SK-N-SH (cell line): ENCODE measurements around the gene ASCC1. TPM values are rescaled to one million over a fixed set of nuclear protein-coding genes. Genes with fewer than 3 reads are reported as not detected.

Experiments
- CTCF ChIA-PET: fragments of 300-600, 350-600 bp; formaldehyde crosslinking; extraction: SDS; loops from one replicate; lab custom pipeline; 2021; lab: Yijun Ruan, JAX
- POLR2A ChIA-PET: fragments of 350-600 bp; sonication (Branson Sonifier 250); formaldehyde crosslinking; extraction: SDS; loops from one replicate; lab custom pipeline; 2020; ENCODE audit warnings: antibody characterized with exemption, inconsistent platforms; lab: Yijun Ruan, JAX
- DNase-seq: peaks from one replicate; pipeline ENCODE4 v3.0.0; 2012
- H2AFZ ChIP-seq: fragments of 200-600 bp; sonication (generic); 2 replicates; pipeline ENCODE4 v1.8.1; 2016; ENCODE audit warnings: antibody characterized with exemption, mild to moderate bottlenecking, low read depth
- H3F3A ChIP-seq: fragments of 200-600 bp; sonication (generic); replicated peaks from 2 replicates; pipeline ENCODE3; 2016; ENCODE audit warnings: antibody characterized with exemption, mild to moderate bottlenecking; ENCODE audit not compliant: insufficient read depth
- H3K27ac ChIP-seq, 2 experiments: fragments of 200-500 bp in 1 of 2; fragments of 200-600 bp in 1 of 2; sonication (Bioruptor generic) in 1 of 2; sonication (generic), shearing (Covaris generic) in 1 of 2; 2 replicates each; pipeline versions ENCODE4 v1.5.1 to v1.6.1; 2014 to 2016; ENCODE audit warnings: low read depth in 2 of 2, inconsistent platforms in 1 of 2, low read length in 1 of 2, mild to moderate bottlenecking in 1 of 2, mixed read lengths in 1 of 2
- H3K27me3 ChIP-seq: fragments of 200-600 bp; sonication (generic), shearing (Covaris generic); 2 replicates; pipeline ENCODE4 v1.6.1; 2016; ENCODE audit warnings: mixed run types; ENCODE audit not compliant: insufficient read depth
- H3K36me3 ChIP-seq, 2 experiments: fragments of 200-500 bp in 1 of 2; fragments of 200-600 bp in 1 of 2; sonication (Bioruptor generic) in 1 of 2; sonication (generic) in 1 of 2; replicated peaks in 1 of 2; 2 replicates each; pipeline versions ENCODE3 to v1.5.1; 2014 to 2016; ENCODE audit warnings: low read length in 1 of 2, mild to moderate bottlenecking in 1 of 2; ENCODE audit not compliant: insufficient read depth in 2 of 2, control insufficient read depth in 1 of 2
- H3K4me1 ChIP-seq, 2 experiments: fragments of 200-500 bp in 1 of 2; fragments of 200-600 bp in 1 of 2; sonication (Bioruptor generic) in 1 of 2; sonication (generic), shearing (Covaris generic) in 1 of 2; 2 replicates each; pipeline versions ENCODE4 v1.5.1 to v1.6.1; 2014 to 2016; ENCODE audit warnings: low read depth in 1 of 2, low read length in 1 of 2, mixed run types in 1 of 2; ENCODE audit not compliant: insufficient read depth in 2 of 2, control insufficient read depth in 1 of 2
- H3K4me2 ChIP-seq: fragments of 200-600 bp; sonication (generic), shearing (Covaris generic); 2 replicates; pipeline ENCODE4 v1.6.1; 2017; ENCODE audit warnings: mixed run types
- H3K4me3 ChIP-seq, 2 experiments: fragments of 200-500 bp in 1 of 2; fragments of 200-600 bp in 1 of 2; sonication (Bioruptor generic) in 1 of 2; sonication (generic), shearing (Covaris generic) in 1 of 2; 2 replicates each; pipeline versions ENCODE4 v1.5.1 to v1.8.1; 2014 to 2016; ENCODE audit warnings: low read depth in 2 of 2, inconsistent platforms in 1 of 2, low read length in 1 of 2, mild to moderate bottlenecking in 1 of 2, mixed read lengths in 1 of 2, moderate library complexity in 1 of 2
- H3K79me2 ChIP-seq: fragments of 200-600 bp; sonication (generic); 2 replicates; pipeline ENCODE4 v1.8.1; 2017; ENCODE audit warnings: mild to moderate bottlenecking; ENCODE audit not compliant: insufficient read depth
- H3K9ac ChIP-seq: fragments of 200-600 bp; sonication (generic); 2 replicates; pipeline ENCODE4 v1.6.1; 2017; ENCODE audit warnings: mixed run types
- H3K9me2 ChIP-seq: fragments of 200-600 bp; sonication (generic); 2 replicates; pipeline ENCODE4 v1.6.1; 2017; ENCODE audit warnings: mixed run types
- H3K9me3 ChIP-seq: fragments of 200-600 bp; sonication (generic); 2 replicates; pipeline ENCODE4 v1.6.1; 2017; ENCODE audit warnings: mixed run types, mild to moderate bottlenecking, moderate library complexity
- H4K20me1 ChIP-seq: fragments of 200-600 bp; sonication (generic); 2 replicates; pipeline ENCODE4 v1.6.1; 2017; ENCODE audit warnings: mild to moderate bottlenecking, mixed run types; ENCODE audit not compliant: insufficient read depth
- CHD2 ChIP-seq: fragments of 150-350 bp; IDR thresholded peaks from 2 replicates; pipeline ENCODE4 v1.6.1; 2018; ENCODE audit warnings: low read length; ENCODE audit not compliant: partially characterized antibody
- EP300 ChIP-seq, 2 experiments: IDR thresholded peaks; 2 replicates each; pipeline versions ENCODE4 v1.4.0 to v1.6.1; 2012; ENCODE audit warnings: borderline replicate concordance in 1 of 2, low read depth in 1 of 2, low read length in 1 of 2
- EZH2phosphoT487 ChIP-seq: fragments of 200-600 bp; sonication (generic); IDR thresholded peaks from 2 replicates; pipeline ENCODE4 v1.6.1; 2017; ENCODE audit warnings: low read depth, mixed run types, mild to moderate bottlenecking, antibody characterized with exemption, moderate library complexity, borderline replicate concordance
- FOXJ3 ChIP-seq: sonication (generic); formaldehyde crosslinking; IDR thresholded peaks from 2 replicates; pipeline ENCODE4 v1.5.1; 2020; ENCODE audit warnings: mild to moderate bottlenecking, missing genetic modification reagents
- FOXM1 ChIP-seq: IDR thresholded peaks from 2 replicates; pipeline ENCODE4 v1.4.0; 2012; ENCODE audit warnings: low read depth, mild to moderate bottlenecking
- JUND ChIP-seq: IDR thresholded peaks from 2 replicates; pipeline ENCODE4 v1.4.0; 2012
- MEF2A ChIP-seq: IDR thresholded peaks from 2 replicates; pipeline ENCODE4 v1.4.0; 2012; ENCODE audit warnings: low read depth, borderline replicate concordance
- MXI1 ChIP-seq: IDR thresholded peaks from 2 replicates; pipeline ENCODE4 v1.6.1; 2012; ENCODE audit warnings: mild to moderate bottlenecking, low read depth, low read length, improper control_type of control experiment
- PBX3 ChIP-seq: IDR thresholded peaks from 2 replicates; pipeline ENCODE4; 2012
- POLR2AphosphoS5 ChIP-seq: IDR thresholded peaks from 2 replicates; pipeline ENCODE4 v1.6.1; 2012; ENCODE audit warnings: low read depth, low read length
- RCOR1 ChIP-seq: fragments of 150-350 bp; IDR thresholded peaks from 2 replicates; pipeline ENCODE4 v1.6.1; 2017; ENCODE audit warnings: antibody characterized with exemption, low read length
- TCF12 ChIP-seq: IDR thresholded peaks from 2 replicates; pipeline ENCODE4 v1.4.0; 2012
- USF2 ChIP-seq: fragments of 150-350 bp; IDR thresholded peaks from 2 replicates; pipeline ENCODE4 v1.6.1; 2017; ENCODE audit warnings: antibody characterized with exemption, low read length, low read depth, borderline replicate concordance
- YY1 ChIP-seq: IDR thresholded peaks from 2 replicates; pipeline ENCODE4 v1.4.0; 2012; ENCODE audit warnings: low read depth, mild to moderate bottlenecking
- ZBTB33 ChIP-seq: IDR thresholded peaks from 2 replicates; pipeline ENCODE4 v1.4.0; 2012; ENCODE audit warnings: low read depth, borderline replicate concordance
- WGBS: methylation state at CpG from one replicate; pipeline ENCODE4 v1.1.6; 2017; ENCODE audit warnings: low lambda C conversion rate; 5-methylcytosine and 5-hydroxymethylcytosine counted together
- polyA plus RNA-seq, 3 experiments: library from polyadenylated mRNA; depleted of rRNA; stranded (reverse); fragments of >200 nt; gene quantifications; 2 replicates each; pipeline ENCODE4 v1.2.3, GENCODE V29; 2012

ASCC1 gene
- polyA plus RNA-seq, 1 of the 3 experiments (the other 2 are of a cell fraction), result 15.0 TPM

GRCh38 chr10:72079356-72079755, 136.7 kb downstream of the ASCC1 start:
- DNase-seq, result peak; percentile 70
- Histone ChIP-seq H3K9ac (no peak overlapping the region), H2AFZ (no peak overlapping the region), H3K4me3 (no peak overlapping the region), H3K27ac (no peak overlapping the region), H3K4me1 (peaks cover 0 to 11% of the 10 kb centered on the region in 2 experiments; a peak in 1 of 4 replicates), H3F3A (no peaks in the 10 kb centered on the region), H3K36me3 (no peaks in the 10 kb centered on the region), H3K79me2 (no peaks in the 10 kb centered on the region), H3K27me3 (no peaks in the 10 kb centered on the region), H3K4me2 (no peak overlapping the region), H3K9me2 (no peaks in the 10 kb centered on the region), H4K20me1 (no peaks in the 10 kb centered on the region), H3K9me3 (no peaks in the 10 kb centered on the region)
- POLR2A ChIA-PET, result no interaction called here
- TF ChIP-seq USF2, result no peak
- TF ChIP-seq MEF2A, result no peak
- no peak for TF ChIP-seq CHD2
- no peak for TF ChIP-seq ZBTB33
- TF ChIP-seq JUND, result no peak
- TF ChIP-seq RCOR1, result no peak
- no peak for TF ChIP-seq FOXJ3 (CRISPR knock-in tag)
- TF ChIP-seq TCF12, result no peak
- no peak for TF ChIP-seq MXI1
- TF ChIP-seq FOXM1, result no peak
- TF ChIP-seq PBX3, result no peak
- no peak for TF ChIP-seq POLR2AphosphoS5
- TF ChIP-seq EZH2phosphoT487, result no peak
- no peak for TF ChIP-seq EP300 (IDR thresholded peaks at IDR 0.05; ENCODE audit: borderline replicate concordance in 1 of 2, low read depth in 1 of 2, low read length in 1 of 2)
- TF ChIP-seq YY1, result no peak
- WGBS, result 92% methylated on average over 5 of the region's 5 CpGs
- CTCF ChIA-PET, result interaction anchor here (1.0 to 1.9 kb wide), 5 partner anchors 9 to 183 kb away, joined by 3 to 8 read pairs (median 3); no protein-coding TSS in a partner anchor
